WTC11 (cell line): ENCODE data around the gene SETD7.

ENCODE experiments used
- CREB1 ChIP-seq: sonication (generic); formaldehyde crosslinking; IDR thresholded peaks from 2 replicates; pipeline ENCODE4 v1.8.0; 2023; ENCODE audit warnings: mild to moderate bottlenecking, missing genetic modification reagents
- ETV6 ChIP-seq: sonication (generic); formaldehyde crosslinking; IDR thresholded peaks from 2 replicates; pipeline ENCODE4 v1.8.1; 2022; ENCODE audit warnings: mild to moderate bottlenecking, missing genetic modification reagents
- FOXK1 ChIP-seq: sonication (generic); formaldehyde crosslinking; IDR thresholded peaks from 2 replicates; pipeline ENCODE4 v1.8.0; 2022; ENCODE audit warnings: mild to moderate bottlenecking, moderate library complexity, missing genetic modification reagents
- HMGXB4 ChIP-seq: sonication (generic); formaldehyde crosslinking; IDR thresholded peaks from 2 replicates; pipeline ENCODE4 v1.8.1; 2023; ENCODE audit warnings: mild to moderate bottlenecking, moderate library complexity, missing genetic modification reagents
- TCF7 ChIP-seq: sonication (generic); formaldehyde crosslinking; IDR thresholded peaks from 2 replicates; pipeline ENCODE4 v1.8.0; 2022; ENCODE audit warnings: mild to moderate bottlenecking, low read depth, missing genetic modification reagents, moderate library complexity
- TEAD4 ChIP-seq: sonication (generic); formaldehyde crosslinking; IDR thresholded peaks from 2 replicates; pipeline ENCODE4 v1.8.0; 2022; ENCODE audit warnings: mild to moderate bottlenecking, missing genetic modification reagents
- TF ChIP-seq, protein P1 (sequence below): fragments of 200-600 bp; IDR thresholded peaks from 2 replicates; pipeline ENCODE4 v1.8.0; 2022; ENCODE audit warnings: antibody characterized with exemption

DNA sequence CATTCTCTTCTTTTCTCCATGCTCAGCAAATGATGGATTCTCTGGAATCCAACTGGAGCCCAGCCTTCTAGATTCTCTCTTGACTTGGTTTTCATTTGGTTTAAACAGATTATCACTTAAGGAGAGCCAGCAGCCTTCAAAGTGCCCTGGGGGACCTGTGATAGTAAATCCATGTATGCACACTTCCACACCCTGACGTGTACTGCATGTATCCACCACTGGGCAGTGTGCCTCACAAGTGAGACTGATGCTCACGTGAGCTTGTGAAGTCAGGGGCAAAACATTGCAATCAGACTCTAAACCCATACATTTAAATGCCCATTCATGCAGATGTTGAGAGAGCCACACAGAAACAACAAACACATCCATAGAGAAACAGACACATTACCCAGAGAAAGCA is 28.0 kb upstream of the SETD7 start:
- TF ChIP-seq TCF7 (CRISPR knock-in tag) (no peak), TEAD4 (no peak), CREB1 (CRISPR knock-in tag) (no peak), FOXK1 (CRISPR knock-in tag) (no peak), HMGXB4 (CRISPR knock-in tag) (no peak), ETV6 (no peak)
- TF ChIP-seq, protein P1, sequence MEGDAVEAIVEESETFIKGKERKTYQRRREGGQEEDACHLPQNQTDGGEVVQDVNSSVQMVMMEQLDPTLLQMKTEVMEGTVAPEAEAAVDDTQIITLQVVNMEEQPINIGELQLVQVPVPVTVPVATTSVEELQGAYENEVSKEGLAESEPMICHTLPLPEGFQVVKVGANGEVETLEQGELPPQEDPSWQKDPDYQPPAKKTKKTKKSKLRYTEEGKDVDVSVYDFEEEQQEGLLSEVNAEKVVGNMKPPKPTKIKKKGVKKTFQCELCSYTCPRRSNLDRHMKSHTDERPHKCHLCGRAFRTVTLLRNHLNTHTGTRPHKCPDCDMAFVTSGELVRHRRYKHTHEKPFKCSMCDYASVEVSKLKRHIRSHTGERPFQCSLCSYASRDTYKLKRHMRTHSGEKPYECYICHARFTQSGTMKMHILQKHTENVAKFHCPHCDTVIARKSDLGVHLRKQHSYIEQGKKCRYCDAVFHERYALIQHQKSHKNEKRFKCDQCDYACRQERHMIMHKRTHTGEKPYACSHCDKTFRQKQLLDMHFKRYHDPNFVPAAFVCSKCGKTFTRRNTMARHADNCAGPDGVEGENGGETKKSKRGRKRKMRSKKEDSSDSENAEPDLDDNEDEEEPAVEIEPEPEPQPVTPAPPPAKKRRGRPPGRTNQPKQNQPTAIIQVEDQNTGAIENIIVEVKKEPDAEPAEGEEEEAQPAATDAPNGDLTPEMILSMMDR: no peak
